Effector CD4-positive, alpha-beta T cell (primary cell): ENCODE measurements around the gene KASH5.

Experiments used
- DNase-seq: peaks from one replicate; pipeline ENCODE4 v3.0.0-alpha.2; 2020

The KASH5 gene

DNA sequence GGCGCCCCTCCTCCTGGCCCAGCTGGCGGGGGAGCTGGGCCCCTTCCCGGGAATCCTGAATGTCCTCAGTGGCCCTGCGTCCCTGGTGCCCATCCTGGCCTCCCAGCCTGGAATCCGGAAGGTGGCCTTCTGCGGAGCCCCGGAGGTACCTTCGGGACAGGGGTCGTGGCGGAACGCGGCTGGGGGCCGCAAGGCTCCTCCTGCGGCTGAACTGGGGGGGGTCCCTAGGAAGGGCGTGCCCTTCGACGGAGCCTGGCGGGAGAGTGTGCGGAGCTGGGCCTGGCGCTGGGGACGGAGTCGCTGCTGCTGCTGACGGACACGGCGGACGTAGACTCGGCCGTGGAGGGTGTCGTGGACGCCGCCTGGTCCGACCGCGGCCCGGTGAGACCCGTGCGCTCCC, 73.6 kb downstream of the KASH5 start:
- no peak for DNase-seq

DNA sequence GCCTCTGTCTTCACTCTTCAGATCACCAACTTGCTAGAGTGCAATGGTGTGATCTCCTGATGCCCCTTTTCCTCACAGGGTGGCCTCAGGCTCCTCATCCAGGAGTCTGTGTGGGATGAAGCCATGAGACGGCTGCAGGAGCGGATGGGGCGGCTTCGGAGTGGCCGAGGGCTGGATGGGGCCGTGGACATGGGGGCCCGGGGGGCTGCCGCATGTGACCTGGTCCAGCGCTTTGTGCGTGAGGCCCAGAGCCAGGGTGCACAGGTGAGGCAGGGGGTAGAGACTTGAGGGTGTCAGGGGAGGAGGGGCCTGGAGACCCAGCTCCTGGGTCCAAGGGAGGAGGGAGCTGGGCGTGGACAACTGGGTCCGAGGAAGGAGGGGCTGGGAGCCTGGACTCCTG, 74.4 kb downstream of the KASH5 start:
- no peak for DNase-seq

DNA sequence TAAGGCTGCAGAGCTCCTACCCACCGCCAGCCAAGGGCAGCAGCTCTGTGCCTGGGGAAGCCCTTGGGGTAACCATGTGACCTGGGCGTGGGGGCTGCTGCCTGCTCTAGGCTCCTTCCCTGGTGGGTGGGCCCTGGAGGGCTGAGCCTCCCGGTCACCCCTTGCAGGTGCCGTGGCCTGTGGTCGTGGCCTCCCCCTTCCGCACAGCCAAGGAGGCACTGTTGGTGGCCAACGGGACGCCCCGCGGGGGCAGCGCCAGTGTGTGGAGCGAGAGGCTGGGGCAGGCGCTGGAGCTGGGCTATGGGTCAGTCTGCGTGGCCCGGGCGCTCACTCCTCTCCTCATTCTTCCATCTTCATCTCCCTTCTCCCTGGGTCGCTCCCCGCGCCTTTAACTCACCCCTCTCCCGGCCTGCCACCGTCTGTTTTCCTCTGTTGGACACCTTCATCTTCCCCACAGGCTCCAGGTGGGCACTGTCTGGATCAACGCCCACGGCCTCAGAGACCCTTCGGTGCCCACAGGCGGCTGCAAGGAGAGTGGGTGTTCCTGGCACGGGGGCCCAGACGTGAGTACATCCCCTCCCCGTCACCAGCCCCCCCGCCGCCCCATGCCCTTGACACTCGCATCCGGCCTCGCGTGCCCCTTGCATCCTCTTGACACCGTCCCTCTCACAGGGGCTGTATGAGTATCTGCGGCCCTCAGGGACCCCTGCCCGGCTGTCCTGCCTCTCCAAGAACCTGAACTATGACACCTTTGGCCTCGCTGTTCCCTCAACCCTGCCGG, 76.1 kb downstream of the KASH5 start:
- DNase-seq = no peak

DNA sequence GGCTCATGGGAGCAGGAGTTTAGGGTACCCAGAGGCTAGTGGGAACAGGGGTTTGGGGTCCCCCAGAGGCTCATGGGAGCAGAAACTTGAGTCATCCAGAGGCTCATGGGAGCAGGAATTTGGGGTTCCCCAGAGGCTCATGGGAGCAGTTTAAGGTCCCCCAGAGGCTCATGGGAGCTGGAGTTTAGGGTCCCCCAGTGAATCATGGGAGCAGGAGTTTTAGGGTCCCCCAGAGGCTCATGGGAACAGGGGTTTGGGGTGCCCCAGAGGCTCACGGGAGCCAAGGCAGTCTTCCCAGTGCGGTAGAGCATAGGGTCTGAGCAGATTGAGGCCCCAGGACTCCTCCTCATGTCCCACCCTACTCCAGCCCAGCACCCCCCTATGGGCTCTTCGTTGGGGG, 77.3 kb downstream of the KASH5 start:
- no peak for DNase-seq
